ENCODE data around the gene ATXN1L. TPM values are rescaled to one million over a fixed set of nuclear protein-coding genes. Genes with fewer than 3 reads are reported as not detected.
"Not testable (repeated sequence)": the region's sequence is repeated elsewhere in the genome, so short reads cannot be mapped to it uniquely, and the experiment has no call there.

ATXN1L gene, protein sequence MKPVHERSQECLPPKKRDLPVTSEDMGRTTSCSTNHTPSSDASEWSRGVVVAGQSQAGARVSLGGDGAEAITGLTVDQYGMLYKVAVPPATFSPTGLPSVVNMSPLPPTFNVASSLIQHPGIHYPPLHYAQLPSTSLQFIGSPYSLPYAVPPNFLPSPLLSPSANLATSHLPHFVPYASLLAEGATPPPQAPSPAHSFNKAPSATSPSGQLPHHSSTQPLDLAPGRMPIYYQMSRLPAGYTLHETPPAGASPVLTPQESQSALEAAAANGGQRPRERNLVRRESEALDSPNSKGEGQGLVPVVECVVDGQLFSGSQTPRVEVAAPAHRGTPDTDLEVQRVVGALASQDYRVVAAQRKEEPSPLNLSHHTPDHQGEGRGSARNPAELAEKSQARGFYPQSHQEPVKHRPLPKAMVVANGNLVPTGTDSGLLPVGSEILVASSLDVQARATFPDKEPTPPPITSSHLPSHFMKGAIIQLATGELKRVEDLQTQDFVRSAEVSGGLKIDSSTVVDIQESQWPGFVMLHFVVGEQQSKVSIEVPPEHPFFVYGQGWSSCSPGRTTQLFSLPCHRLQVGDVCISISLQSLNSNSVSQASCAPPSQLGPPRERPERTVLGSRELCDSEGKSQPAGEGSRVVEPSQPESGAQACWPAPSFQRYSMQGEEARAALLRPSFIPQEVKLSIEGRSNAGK
- polyA plus RNA-seq (2012; ENCODE audit: missing spikeins) = 9.0 TPM

DNA sequence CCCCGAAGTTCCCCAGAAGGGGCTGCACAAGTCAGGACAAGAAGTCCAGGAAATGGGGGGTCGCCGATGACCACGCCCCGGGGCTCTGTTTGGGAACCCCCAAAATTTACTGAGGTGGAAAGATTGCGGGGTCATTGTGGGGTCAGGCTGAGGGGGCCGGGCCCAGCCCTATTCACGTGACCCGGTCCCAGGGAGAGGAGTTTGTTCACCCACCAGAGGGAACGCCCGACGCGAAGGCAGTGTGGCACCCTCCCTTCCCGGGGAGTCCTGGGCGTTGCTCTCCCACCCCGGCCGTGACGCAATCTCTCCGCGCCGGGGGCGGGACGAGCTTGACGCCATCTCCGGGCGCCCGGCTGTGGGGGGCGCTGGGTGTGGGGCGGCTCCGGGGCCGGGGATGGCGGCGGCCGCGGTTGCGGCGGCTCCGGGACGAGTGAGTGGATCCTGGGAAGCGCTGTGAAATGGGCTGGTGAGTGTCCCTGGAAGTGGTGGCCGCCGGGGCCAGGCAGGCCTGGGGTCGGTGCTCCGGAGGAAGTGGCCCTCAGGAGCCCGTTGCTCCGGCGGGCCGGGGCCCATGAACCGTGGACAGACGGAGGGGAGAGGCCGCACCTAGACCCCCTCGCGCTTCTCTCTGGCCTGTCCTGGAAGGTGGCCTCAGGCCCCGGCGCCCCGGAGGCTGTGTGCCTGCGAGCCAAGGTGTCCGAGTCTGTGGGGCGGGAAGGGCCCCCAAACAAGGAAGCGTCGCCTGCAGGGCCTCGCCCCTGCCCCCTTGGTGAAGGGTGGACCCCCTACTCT, at the start of gene ATXN1L:
TSS of gene ATXN1L (plus strand) at position 338 of the 792 bp plus-strand sequence. CDS start 3,765 bp downstream, outside the sequence.
- DNase-seq (ENCODE audit: insufficient read length) (peak; percentile 94), FAIRE-seq (peak; percentile 89)
- peak; percentile 68; the same call in 1 of the 2 replicates for TF ChIP-seq POLR2AphosphoS5 (IDR thresholded peaks at IDR 0.05; ENCODE audit: low read depth, low read length)
- peak; percentile 71 for TF ChIP-seq TAF1 (IDR thresholded peaks at IDR 0.05; ENCODE audit: borderline replicate concordance, low read depth, low read length)
- TF ChIP-seq POLR2A (IDR thresholded peaks at IDR 0.05; ENCODE audit: low read depth, low read length) = peak; percentile 86

GRCh38 chr16:71796501-71797097, 49.2 kb upstream of the ATXN1L start:
- DNase-seq (ENCODE audit: insufficient read length) (no peak), FAIRE-seq (no peak)
- TF ChIP-seq POLR2AphosphoS5 (IDR thresholded peaks at IDR 0.05; ENCODE audit: low read depth, low read length) (no peak), POLR2A (IDR thresholded peaks at IDR 0.05; ENCODE audit: low read depth, low read length) (no peak), TAF1 (IDR thresholded peaks at IDR 0.05; ENCODE audit: borderline replicate concordance, low read depth, low read length) (no peak)

- no peak for FAIRE-seq
- TF ChIP-seq TAF1 (IDR thresholded peaks at IDR 0.05; ENCODE audit: borderline replicate concordance, low read depth, low read length) (no peak), POLR2AphosphoS5 (IDR thresholded peaks at IDR 0.05; ENCODE audit: low read depth, low read length) (no peak), POLR2A (IDR thresholded peaks at IDR 0.05; ENCODE audit: low read depth, low read length) (no peak)
- DNase-seq (ENCODE audit: insufficient read length) = no peak
Measured at GRCh38 chr16:71803305-71803690, 42.5 kb upstream of the ATXN1L start.

DNA sequence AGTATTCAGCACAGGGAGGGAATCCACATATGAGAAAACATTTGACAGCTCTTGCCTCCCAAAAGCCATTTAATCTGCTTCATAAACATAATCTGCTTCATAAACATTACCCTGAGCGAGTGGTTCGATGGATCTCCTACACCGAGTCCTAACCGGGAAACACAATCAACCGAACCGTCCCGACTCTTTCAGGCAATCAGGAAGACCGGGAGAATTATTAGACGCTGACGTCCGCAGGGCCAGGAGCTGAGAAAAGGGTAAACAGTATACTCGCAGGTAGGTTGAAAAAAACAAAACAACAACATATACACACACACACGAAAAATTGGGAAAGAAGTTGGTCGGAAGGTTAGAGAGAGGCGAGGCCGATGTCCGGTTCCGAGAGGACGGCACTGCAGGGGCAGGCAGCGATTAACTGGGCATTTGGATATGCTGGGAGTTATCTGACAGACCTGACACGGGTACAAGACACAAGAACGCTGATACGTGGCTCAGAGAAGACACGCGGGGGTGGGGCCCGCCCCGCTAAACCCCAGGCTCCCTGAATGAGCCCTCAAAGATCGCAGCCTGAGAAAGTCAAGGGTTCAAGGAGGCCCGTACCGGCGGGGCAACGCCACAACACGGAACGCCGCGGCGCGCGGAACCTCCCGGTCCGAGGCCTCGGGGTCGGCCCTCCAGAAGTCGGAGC, 37.7 kb upstream of the ATXN1L start:
- DNase-seq (ENCODE audit: insufficient read length) (no peak), FAIRE-seq (no peak)

DNA sequence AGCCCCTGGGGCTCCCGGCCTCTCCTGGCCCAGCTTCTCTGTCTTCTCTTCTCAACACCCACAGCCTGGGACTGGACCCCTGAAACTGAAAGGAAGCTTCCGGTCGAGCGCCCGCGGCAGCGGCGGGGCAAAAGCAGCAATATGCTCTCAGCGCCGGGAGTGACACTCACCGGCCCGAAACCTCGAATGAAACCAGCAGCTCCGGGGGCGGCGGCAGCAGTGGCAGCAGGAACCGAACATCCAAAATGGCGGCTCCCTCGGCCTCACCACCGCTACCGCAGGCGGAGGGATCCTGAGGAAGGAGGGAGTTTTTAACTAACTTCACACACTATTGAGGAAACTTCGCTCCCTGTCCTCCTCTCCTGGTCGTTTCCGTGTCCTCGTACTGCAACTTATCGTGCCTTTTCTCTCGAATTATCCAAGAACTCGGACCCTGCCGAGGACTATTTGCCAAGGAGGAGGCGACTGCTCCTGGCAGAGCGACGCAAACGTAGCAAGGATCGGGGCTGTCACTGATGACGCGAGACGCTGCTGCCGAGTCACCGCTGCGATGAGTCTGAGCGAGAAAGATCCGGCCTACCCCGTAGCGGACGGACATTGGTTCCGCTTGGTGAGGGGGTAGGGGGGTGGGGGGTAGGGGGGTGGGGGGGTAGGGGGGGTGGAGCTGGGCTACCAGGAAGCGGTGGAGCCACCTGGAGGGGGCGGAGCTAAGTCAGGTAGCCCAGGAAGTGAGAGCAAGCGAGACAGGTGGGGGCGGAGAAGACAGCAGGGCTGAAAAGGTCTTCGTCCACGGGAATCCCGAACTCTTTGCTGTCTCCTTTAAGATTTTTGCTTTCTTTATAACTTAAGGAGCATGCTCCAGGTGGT, 37.0 kb upstream of the ATXN1L start, which contains the start of gene AP1G1:
TSS of gene AP1G1 (minus strand) at position 242 of the 867 bp plus-strand sequence. CDS start 19,355 bp downstream, outside the sequence.
- peak; percentile 95 for FAIRE-seq
- peak; percentile 83 for DNase-seq (ENCODE audit: insufficient read length)
- peak; percentile 99 for TF ChIP-seq TAF1 (IDR thresholded peaks at IDR 0.05; ENCODE audit: borderline replicate concordance, low read depth, low read length)
- TF ChIP-seq POLR2A (IDR thresholded peaks at IDR 0.05; ENCODE audit: low read depth, low read length) = peak; percentile 90
- TF ChIP-seq POLR2AphosphoS5 (IDR thresholded peaks at IDR 0.05; ENCODE audit: low read depth, low read length) = peak; percentile 81

More for the DNA sequence above, 37.7 kb upstream of the ATXN1L start:
- TF ChIP-seq TAF1 (IDR thresholded peaks at IDR 0.05; ENCODE audit: borderline replicate concordance, low read depth, low read length) = no peak
- no peak; the same call in 1 of the 2 replicates for TF ChIP-seq POLR2AphosphoS5 (IDR thresholded peaks at IDR 0.05; ENCODE audit: low read depth, low read length)
- no peak for TF ChIP-seq POLR2A (IDR thresholded peaks at IDR 0.05; ENCODE audit: low read depth, low read length)

- DNase-seq (ENCODE audit: insufficient read length); FAIRE-seq: not testable (repeated sequence)
Measured at GRCh38 chr16:71810155-71810530, 35.6 kb upstream of the ATXN1L start.

GRCh38 chr16:71811261-71811803, 34.4 kb upstream of the ATXN1L start:
- DNase-seq (ENCODE audit: insufficient read length) (no peak), FAIRE-seq (no peak)
- no peak for TF ChIP-seq POLR2AphosphoS5 (IDR thresholded peaks at IDR 0.05; ENCODE audit: low read depth, low read length)
- TF ChIP-seq TAF1 (IDR thresholded peaks at IDR 0.05; ENCODE audit: borderline replicate concordance, low read depth, low read length) = no peak
- no peak for TF ChIP-seq POLR2A (IDR thresholded peaks at IDR 0.05; ENCODE audit: low read depth, low read length)

GRCh38 chr16:71817155-71817500, 28.6 kb upstream of the ATXN1L start:
- not testable (repeated sequence) for FAIRE-seq; DNase-seq (ENCODE audit: insufficient read length)

GRCh38 chr16:71826533-71827017, 19.2 kb upstream of the ATXN1L start:
- TF ChIP-seq POLR2AphosphoS5 (IDR thresholded peaks at IDR 0.05; ENCODE audit: low read depth, low read length) (no peak), POLR2A (IDR thresholded peaks at IDR 0.05; ENCODE audit: low read depth, low read length) (no peak), TAF1 (IDR thresholded peaks at IDR 0.05; ENCODE audit: borderline replicate concordance, low read depth, low read length) (no peak)
- no peak for FAIRE-seq
- DNase-seq (ENCODE audit: insufficient read length) = no peak

GRCh38 chr16:71830359-71830758, 15.4 kb upstream of the ATXN1L start:
- FAIRE-seq (no peak), DNase-seq (ENCODE audit: insufficient read length) (no peak)
- TF ChIP-seq POLR2A (IDR thresholded peaks at IDR 0.05; ENCODE audit: low read depth, low read length) = no peak
- no peak for TF ChIP-seq TAF1 (IDR thresholded peaks at IDR 0.05; ENCODE audit: borderline replicate concordance, low read depth, low read length)
- no peak for TF ChIP-seq POLR2AphosphoS5 (IDR thresholded peaks at IDR 0.05; ENCODE audit: low read depth, low read length)

- not testable (repeated sequence) for FAIRE-seq; DNase-seq (ENCODE audit: insufficient read length)
Measured at GRCh38 chr16:71831698-71832097, 14.1 kb upstream of the ATXN1L start.

DNA sequence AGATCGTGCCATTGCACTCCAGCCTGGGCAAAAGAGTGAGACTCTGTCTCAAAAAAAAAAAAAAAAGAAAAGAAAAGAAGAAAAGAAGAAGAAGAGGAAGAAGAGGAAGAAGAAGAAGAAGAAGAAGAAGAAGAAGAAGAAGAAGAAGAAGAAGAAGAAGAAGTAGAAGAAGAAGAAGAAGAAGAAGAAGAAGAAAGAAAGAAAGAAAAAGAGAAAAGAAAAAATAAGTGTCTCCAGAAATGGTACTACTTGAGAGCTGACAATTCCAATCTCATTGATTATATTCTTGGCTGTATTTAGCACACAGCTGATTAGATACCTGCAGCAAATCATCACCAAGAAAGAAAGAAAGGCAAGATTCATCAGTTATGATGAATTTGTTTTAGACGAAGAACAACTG, 13.7 kb upstream of the ATXN1L start:
- FAIRE-seq; DNase-seq (ENCODE audit: insufficient read length): not testable (repeated sequence)

All from GM12892 (cell line).